Fibroblast of lung (primary cell): Measurements from ENCODE around the gene METTL1. TPM values are rescaled to one million over a fixed set of nuclear protein-coding genes. Genes with fewer than 3 reads are reported as not detected.

Experiments
- DNase-seq, 2 donors: peaks; one replicate each; pipeline versions ENCODE4 v3.0.0 to v3.0.0-alpha.2; 2010; ENCODE audit warnings: low read depth in 2 of 2
- H2AFZ ChIP-seq: 2 replicates; pipeline ENCODE4 v1.5.1; 2012; ENCODE audit warnings: low read length, control low read depth, inconsistent platforms
- H3K27ac ChIP-seq: 2 replicates; pipeline ENCODE4 v1.5.1; 2011; ENCODE audit warnings: low read length, control low read depth; ENCODE audit not compliant: insufficient read depth
- H3K27me3 ChIP-seq: 2 replicates; pipeline ENCODE4 v1.5.1; 2011; ENCODE audit warnings: mild to moderate bottlenecking, low read length; ENCODE audit not compliant: control insufficient read depth, insufficient read depth
- H3K36me3 ChIP-seq: 2 replicates; pipeline ENCODE4 v1.5.1; 2011; ENCODE audit warnings: low read length; ENCODE audit not compliant: control insufficient read depth, insufficient read depth
- H3K4me1 ChIP-seq: 2 replicates; pipeline ENCODE4 v1.5.1; 2011; ENCODE audit warnings: low read length; ENCODE audit not compliant: control insufficient read depth, insufficient read depth; ENCODE audit errors: extremely low read depth
- H3K4me2 ChIP-seq: 2 replicates; pipeline ENCODE4 v1.5.1; 2011; ENCODE audit warnings: low read length, control low read depth; ENCODE audit not compliant: insufficient read depth; ENCODE audit errors: extremely low read depth
- H3K4me3 ChIP-seq, 4 experiments: fragments of 200-600 bp in 1 of 4; sonication (generic) in 1 of 4; replicated peaks in 1 of 4; 2 replicates each; pipeline ENCODE4 v1.5.1; 2011 to 2016; ENCODE audit warnings: low read length in 4 of 4, low read depth in 3 of 4, mild to moderate bottlenecking in 3 of 4, control low read depth in 2 of 4, inconsistent platforms in 1 of 4, mixed read lengths in 1 of 4; ENCODE audit not compliant: insufficient read depth in 1 of 4; ENCODE audit errors: control extremely low read depth in 1 of 4
- H3K79me2 ChIP-seq: 2 replicates; pipeline ENCODE4 v1.5.1; 2012; ENCODE audit warnings: mild to moderate bottlenecking, low read length, inconsistent platforms; ENCODE audit not compliant: control insufficient read depth, insufficient read depth
- H3K9ac ChIP-seq: 2 replicates; pipeline ENCODE4 v1.5.1; 2011; ENCODE audit warnings: mild to moderate bottlenecking, low read length, control low read depth; ENCODE audit not compliant: insufficient read depth
- H3K9me3 ChIP-seq: 2 replicates; pipeline ENCODE4 v1.5.1; 2012; ENCODE audit warnings: low read depth, low read length; ENCODE audit not compliant: control insufficient read depth, insufficient read depth
- H4K20me1 ChIP-seq: 2 replicates; pipeline ENCODE4 v1.5.1; 2011; ENCODE audit warnings: low read length; ENCODE audit not compliant: control insufficient read depth, insufficient read depth; ENCODE audit errors: extremely low read depth
- CTCF ChIP-seq, 2 donors: IDR thresholded peaks in 1 of 2; conservative IDR thresholded peaks in 1 of 2; 1 replicate in 1 of 2; 2 replicates in 1 of 2; pipeline ENCODE4 v1.5.1; 2011 to 2012; ENCODE audit warnings: low read length in 2 of 2, control low read depth in 1 of 2, inconsistent platforms in 1 of 2, low read depth in 1 of 2, mild to moderate bottlenecking in 1 of 2
- EZH2 ChIP-seq: IDR thresholded peaks from 2 replicates; pipeline ENCODE4 v1.5.1; 2012; ENCODE audit warnings: low read length, control low read depth, mild to moderate bottlenecking; ENCODE audit errors: missing control alignments
- polyA plus RNA-seq, 2 donors: library from polyadenylated mRNA; depleted of rRNA in 1 of 2; stranded (reverse) in 1 of 2; unstranded in 1 of 2; fragments of >200 nt; gene quantifications; 2 replicates each; pipeline ENCODE4 v1.2.1, GENCODE V29; 2011 to 2012; ENCODE audit warnings: missing spikeins in 1 of 2
- total RNA-seq: library from RNA; depleted of rRNA; stranded (reverse); fragments of >200 nt; gene quantifications from 2 replicates; pipeline ENCODE4 v1.2.1, GENCODE V29; 2014

The METTL1 gene
- total and polyA plus RNA-seq, 2 donors (not counting 1 experiment from before 2014, with no cell fraction given) = 3.5 to 16.9 TPM

- no peak overlapping the region for H3K4me2 ChIP-seq
- no peaks in the 10 kb centered on the region for H3K9me3 ChIP-seq
- H4K20me1 ChIP-seq = no peaks in the 10 kb centered on the region
- H3K9ac ChIP-seq = no peak overlapping the region
- no peak overlapping the region for H3K27ac ChIP-seq
- H3K36me3 ChIP-seq = peaks cover 3% of the 10 kb centered on the region
- TF ChIP-seq CTCF (conservative IDR thresholded peaks at IDR 0.05 in 1 of 2, IDR thresholded peaks at IDR 0.05 in 1 of 2; ENCODE audit: low read depth in 1 of 2, low read length in 2 of 2) (no peak), EZH2 (no peak)
- no peak overlapping the region for H2AFZ ChIP-seq
- H3K27me3 ChIP-seq = peaks cover 31% of the 10 kb centered on the region
- H3K4me3 ChIP-seq = no peak overlapping the region
- peaks cover 13% of the 10 kb centered on the region for H3K4me1 ChIP-seq
- DNase-seq = no peak
- no peaks in the 10 kb centered on the region for H3K79me2 ChIP-seq
Measured at GRCh38 chr12:57763881-57764661, 7.8 kb downstream of the METTL1 start.

- Histone ChIP-seq H3K9ac (no peak overlapping the region), H2AFZ (no peak overlapping the region), H3K79me2 (no peaks in the 10 kb centered on the region), H3K27ac (no peak overlapping the region), H3K4me1 (peaks cover 13% of the 10 kb centered on the region), H4K20me1 (no peaks in the 10 kb centered on the region), H3K27me3 (peaks cover 31% of the 10 kb centered on the region), H3K4me2 (no peak overlapping the region), H3K36me3 (no peaks in the 10 kb centered on the region), H3K4me3 (no peak overlapping the region), H3K9me3 (no peaks in the 10 kb centered on the region)
- TF ChIP-seq CTCF (conservative IDR thresholded peaks at IDR 0.05 in 1 of 2, IDR thresholded peaks at IDR 0.05 in 1 of 2; ENCODE audit: low read depth in 1 of 2, low read length in 2 of 2) = no peak
- TF ChIP-seq EZH2 = no peak
- DNase-seq = no peak
Measured at GRCh38 chr12:57762463-57762862, 9.4 kb downstream of the METTL1 start.

GRCh38 chr12:57761391-57761998 lies 10.4 kb downstream of the METTL1 start:
- H3K4me1 ChIP-seq = peaks cover 9% of the 10 kb centered on the region
- H3K9me3 ChIP-seq = no peaks in the 10 kb centered on the region
- TF ChIP-seq CTCF (conservative IDR thresholded peaks at IDR 0.05 in 1 of 2, IDR thresholded peaks at IDR 0.05 in 1 of 2; ENCODE audit: low read depth in 1 of 2, low read length in 2 of 2) (no peak), EZH2 (no peak)
- H2AFZ ChIP-seq = no peak overlapping the region
- no peaks in the 10 kb centered on the region for H4K20me1 ChIP-seq
- DNase-seq = no peak
- no peak overlapping the region for H3K4me3 ChIP-seq
- H3K27me3 ChIP-seq = peaks cover 27% of the 10 kb centered on the region
- H3K36me3 ChIP-seq = no peaks in the 10 kb centered on the region
- H3K79me2 ChIP-seq = no peaks in the 10 kb centered on the region
- no peak overlapping the region for H3K9ac ChIP-seq
- H3K4me2 ChIP-seq = no peak overlapping the region
- no peak overlapping the region for H3K27ac ChIP-seq
